ENCODE data around the gene HMGN3. TPM values are rescaled to one million over a fixed set of nuclear protein-coding genes. Genes with fewer than 3 reads are reported as not detected.

The HMGN3 gene
- 10 to 100 TPM; 26.7 to 41.2 (median 28.6) TPM for total RNA-seq (2021; fragmentation: NEBNext Ultra II Directional; extraction: Animal tissue kit (Norgen Biotek cat#: 25700))
- long read RNA-seq, transcript HMGN3-202 (6 exons, 872 nt) = minor isoform, 18 of 49 reads
- long read RNA-seq, transcript HMGN3-201 (6 exons, 831 nt) = major isoform, 22 of 49 reads
- long read RNA-seq, partial matches to known transcripts = 4 of 49 reads
- long read RNA-seq, other reads (novel, unspliced or antisense) = 5 of 49 reads

DNA sequence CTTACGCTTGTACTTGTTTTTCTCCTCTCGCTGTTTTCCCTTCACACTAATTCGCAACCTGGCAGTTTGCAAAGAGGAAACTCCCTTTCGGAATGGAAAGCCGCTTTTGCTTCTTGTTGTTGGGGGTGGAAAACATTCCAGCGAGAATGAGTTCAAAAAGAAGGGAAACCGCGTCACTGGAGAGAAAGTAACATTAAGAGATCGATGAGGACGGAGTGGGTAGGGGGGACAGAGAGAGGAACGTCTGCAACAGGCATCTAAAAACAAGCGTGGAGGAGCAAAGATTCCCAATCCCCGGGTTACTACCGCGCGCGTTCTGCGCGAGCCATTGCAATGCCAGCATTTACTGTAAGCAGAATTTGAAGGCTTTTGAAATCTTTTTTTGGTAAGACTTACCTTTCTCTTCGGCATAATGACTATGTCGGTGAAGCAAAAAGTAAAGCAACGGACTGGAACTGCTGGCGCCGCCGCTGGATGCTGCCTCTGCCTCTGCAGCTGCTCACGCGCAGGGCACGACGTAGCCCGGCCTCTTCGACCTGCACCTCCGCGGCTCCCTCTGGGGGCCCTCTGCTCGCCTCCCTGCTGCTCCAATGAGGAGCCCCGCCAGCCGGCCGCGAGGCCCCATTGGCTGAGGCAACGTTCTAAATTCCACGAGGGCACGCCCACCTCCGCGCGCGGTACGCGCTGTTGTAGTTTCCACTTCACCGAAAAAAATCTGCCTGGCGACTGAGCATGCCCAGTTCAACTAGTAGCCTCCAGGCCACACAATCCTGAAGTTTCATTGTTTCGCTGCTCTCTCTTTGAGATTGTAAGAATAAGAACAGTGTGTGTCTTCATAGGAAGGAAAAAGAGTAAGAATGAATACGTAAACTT is at the start of gene HMGN3:
HMGN3 (minus strand) TSS at position 533 of the 873 bp plus-strand sequence.
- Mint-ChIP-seq H3K27ac (peak within 1 kb of the TSS; percentile 89), H3K27me3 (ENCODE audit: insufficient read depth) (0 out of 2 replicates have a peak, but pooled peaks cover 2% of the 10 kb centered on the region), H3K9me3 (no peaks in the 10 kb centered on the region), H3K4me3 (peak within 1 kb of the TSS; percentile 95), H3K4me1 (ENCODE audit: low read depth) (0 out of 2 replicates have a peak, but pooled peaks cover 4% of the 10 kb centered on the region), H3K36me3 (ENCODE audit: low read depth) (no peaks in the 10 kb centered on the region)
- peak; percentile 91 for DNase-seq
- TF ChIP-seq, protein P1, sequence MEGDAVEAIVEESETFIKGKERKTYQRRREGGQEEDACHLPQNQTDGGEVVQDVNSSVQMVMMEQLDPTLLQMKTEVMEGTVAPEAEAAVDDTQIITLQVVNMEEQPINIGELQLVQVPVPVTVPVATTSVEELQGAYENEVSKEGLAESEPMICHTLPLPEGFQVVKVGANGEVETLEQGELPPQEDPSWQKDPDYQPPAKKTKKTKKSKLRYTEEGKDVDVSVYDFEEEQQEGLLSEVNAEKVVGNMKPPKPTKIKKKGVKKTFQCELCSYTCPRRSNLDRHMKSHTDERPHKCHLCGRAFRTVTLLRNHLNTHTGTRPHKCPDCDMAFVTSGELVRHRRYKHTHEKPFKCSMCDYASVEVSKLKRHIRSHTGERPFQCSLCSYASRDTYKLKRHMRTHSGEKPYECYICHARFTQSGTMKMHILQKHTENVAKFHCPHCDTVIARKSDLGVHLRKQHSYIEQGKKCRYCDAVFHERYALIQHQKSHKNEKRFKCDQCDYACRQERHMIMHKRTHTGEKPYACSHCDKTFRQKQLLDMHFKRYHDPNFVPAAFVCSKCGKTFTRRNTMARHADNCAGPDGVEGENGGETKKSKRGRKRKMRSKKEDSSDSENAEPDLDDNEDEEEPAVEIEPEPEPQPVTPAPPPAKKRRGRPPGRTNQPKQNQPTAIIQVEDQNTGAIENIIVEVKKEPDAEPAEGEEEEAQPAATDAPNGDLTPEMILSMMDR (IDR thresholded peaks at IDR 0.05) = peak; percentile 28; the same call in 1 of the 2 replicates

DNA sequence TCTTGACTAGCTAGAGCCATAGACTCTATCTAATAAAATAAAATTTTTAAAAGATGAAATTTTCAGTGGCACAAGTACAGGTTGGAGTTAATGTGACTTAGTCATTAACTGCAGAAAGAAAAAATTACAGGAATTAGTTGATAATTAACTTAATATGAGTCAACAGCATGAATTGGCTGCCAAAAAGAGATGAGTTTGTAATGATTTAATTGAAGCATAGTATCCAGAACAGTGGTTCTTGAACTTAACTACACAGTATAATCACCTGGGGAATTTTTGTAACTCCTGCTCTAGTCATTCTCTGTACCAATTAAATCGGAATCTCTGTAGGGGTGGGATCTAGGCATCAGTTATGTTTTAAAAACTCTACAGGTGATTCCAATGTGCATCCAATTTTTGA is 46.3 kb upstream of the HMGN3 start:
- Mint-ChIP-seq H3K4me3 (no peak overlapping the region), H3K4me1 (ENCODE audit: low read depth) (no peaks in the 10 kb centered on the region), H3K9me3 (peaks cover 16% of the 10 kb centered on the region), H3K27ac (no peak overlapping the region), H3K36me3 (ENCODE audit: low read depth) (no peaks in the 10 kb centered on the region), H3K27me3 (ENCODE audit: insufficient read depth) (no peaks in the 10 kb centered on the region)
- TF ChIP-seq, protein P1 (IDR thresholded peaks at IDR 0.05) = no peak
- no peak for DNase-seq

DNA sequence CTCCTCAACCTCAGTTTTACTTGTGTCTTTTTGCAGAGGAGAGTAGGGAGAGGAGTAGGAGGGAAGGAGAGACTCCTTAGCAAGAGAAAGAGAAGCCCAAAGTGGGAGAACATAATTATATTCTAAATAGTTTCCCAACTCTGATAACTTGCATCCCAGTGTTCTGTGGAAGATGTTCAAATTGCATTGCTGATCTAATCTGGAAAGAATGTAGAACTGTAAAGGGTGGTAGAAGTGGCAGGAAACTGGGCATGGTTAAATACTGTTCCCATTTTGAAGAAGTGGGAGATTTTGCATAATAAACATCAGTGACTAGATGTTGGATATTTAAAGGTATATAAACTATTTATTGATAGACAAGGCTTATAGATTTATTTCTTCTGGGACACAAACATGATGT is 42.6 kb upstream of the HMGN3 start:
- no peaks in the 10 kb centered on the region for H3K27me3 Mint-ChIP-seq (ENCODE audit: insufficient read depth)
- no peaks in the 10 kb centered on the region for H3K36me3 Mint-ChIP-seq (ENCODE audit: low read depth)
- peaks cover 16% of the 10 kb centered on the region for H3K9me3 Mint-ChIP-seq
- DNase-seq = no peak
- no peak overlapping the region for H3K27ac Mint-ChIP-seq
- H3K4me3 Mint-ChIP-seq = no peak overlapping the region
- TF ChIP-seq, protein P1 (IDR thresholded peaks at IDR 0.05) = no peak
- no peaks in the 10 kb centered on the region for H3K4me1 Mint-ChIP-seq (ENCODE audit: low read depth)

DNA sequence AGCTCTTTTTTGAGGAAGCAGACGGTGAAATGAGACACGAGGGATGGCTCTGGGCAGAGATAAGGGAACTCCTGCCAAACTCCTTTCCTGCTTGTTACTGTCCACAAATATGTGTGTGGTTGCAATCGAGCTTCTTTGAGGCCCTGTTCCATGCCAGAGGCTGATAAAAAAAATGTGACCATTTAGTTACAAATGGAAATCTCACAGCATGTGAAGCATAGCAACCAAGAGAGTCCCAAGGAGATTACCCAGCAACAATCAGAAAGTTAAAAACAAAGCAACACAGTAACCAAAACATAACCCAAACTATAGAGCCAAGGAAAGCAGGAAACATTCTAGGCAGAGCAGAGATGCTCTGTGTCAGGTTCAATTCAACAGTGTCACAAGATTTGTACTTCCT is 35.4 kb upstream of the HMGN3 start:
- H3K4me3 Mint-ChIP-seq = no peak overlapping the region
- TF ChIP-seq, protein P1 (IDR thresholded peaks at IDR 0.05) = no peak
- peak overlapping the region; percentile 62; the same call in 1 of the 2 replicates for H3K27ac Mint-ChIP-seq
- no peaks in the 10 kb centered on the region; the same call in none of the 2 replicates for H3K9me3 Mint-ChIP-seq
- no peaks in the 10 kb centered on the region; the same call in 1 of the 2 replicates for H3K27me3 Mint-ChIP-seq (ENCODE audit: insufficient read depth)
- H3K36me3 Mint-ChIP-seq (ENCODE audit: low read depth) = no peaks in the 10 kb centered on the region
- DNase-seq = peak; percentile 79
- no peaks in the 10 kb centered on the region for H3K4me1 Mint-ChIP-seq (ENCODE audit: low read depth)

DNA sequence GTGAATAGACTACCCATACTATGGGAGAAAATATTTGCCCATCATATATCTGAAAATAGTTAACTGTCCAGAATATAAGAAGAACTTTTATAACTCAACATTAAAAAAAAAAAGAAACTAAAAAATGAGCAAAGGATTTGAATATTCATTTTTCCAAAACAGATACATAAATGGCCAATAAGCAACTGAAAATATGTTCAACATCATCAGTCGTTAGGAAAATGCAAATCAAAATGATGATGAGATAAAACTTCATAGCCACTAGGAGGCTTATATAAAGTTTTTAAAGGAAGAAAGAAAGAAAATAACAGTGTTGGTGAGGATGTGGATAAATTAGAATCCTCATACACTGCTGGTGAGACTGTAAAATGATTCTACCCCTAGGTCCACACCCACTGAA is 32.6 kb upstream of the HMGN3 start:
- TF ChIP-seq, protein P1 (IDR thresholded peaks at IDR 0.05) = no peak
- Mint-ChIP-seq H3K27ac (no peak overlapping the region), H3K36me3 (ENCODE audit: low read depth) (no peaks in the 10 kb centered on the region), H3K9me3 (peaks cover 5% of the 10 kb centered on the region), H3K4me3 (no peak overlapping the region), H3K27me3 (ENCODE audit: insufficient read depth) (no peaks in the 10 kb centered on the region; the same call in 1 of the 2 replicates), H3K4me1 (ENCODE audit: low read depth) (no peaks in the 10 kb centered on the region)
- DNase-seq = no peak

All from HFFc6 (cell line).